K562 (cell line): Measurements from ENCODE around the gene GRAMD1B. TPM values are rescaled to one million over a fixed set of nuclear protein-coding genes. Genes with fewer than 3 reads are reported as not detected.

Experiments
- ATAC-seq: fragments of 200-7000 bp; cut with Tn5 transposase; 3 replicates; pipeline ENCODE4 v1.9.1; 2020; ENCODE audit warnings: moderate library complexity
- BruUV-seq: library from RNA; stranded (reverse); fragments of 400-500 nt; replicated peaks from 2 replicates; lab custom pipeline; 2021; lab: Mats Ljungman, UMichigan
- CTCF ChIA-PET: fragments of 300-600 bp; formaldehyde crosslinking; extraction: SDS; loops from one replicate; lab custom pipeline; 2021; ENCODE audit warnings: low intra/inter-chr PET ratio; lab: Yijun Ruan, JAX
- POLR2A ChIA-PET: fragments of 300-600, 350-650 bp; sonication (Branson Sonifier 250); formaldehyde crosslinking; extraction: SDS; loops from one replicate; lab custom pipeline; 2021; ENCODE audit warnings: antibody characterized with exemption, inconsistent platforms; lab: Yijun Ruan, JAX
- DNase-seq, 4 experiments: peaks; one replicate each; pipeline versions ENCODE4 v3.0.0 to v3.0.0-alpha.2; 2011 to 2018; ENCODE audit warnings: low spot score in 3 of 4, mixed read lengths in 3 of 4; ENCODE audit errors: extremely low read depth in 1 of 4
- FAIRE-seq: peaks from 2 replicates; lab custom pipeline; 2011; peaks lifted over from hg19 to GRCh38; lab: Jason Lieb, UNC
- H2AFZ ChIP-seq: 2 replicates; pipeline ENCODE4 v1.6.0; 2011; ENCODE audit warnings: low read depth, low read length, control low read depth, inconsistent platforms
- H3K27ac ChIP-seq: fragments of 200-600 bp; 3 replicates; pipeline ENCODE4 v1.8.0; 2011; ENCODE audit warnings: low read depth, mild to moderate bottlenecking, control low read depth, inconsistent platforms, low read length, moderate library complexity, mixed read lengths; ENCODE audit errors: extremely low read depth
- H3K27me3 ChIP-seq, 2 experiments: fragments of 300-600 bp in 1 of 2; 2 replicates in 1 of 2; 3 replicates in 1 of 2; pipeline versions ENCODE4 v1.6.0 to v1.8.0; 2011; ENCODE audit warnings: inconsistent platforms in 2 of 2, low read length in 2 of 2, mild to moderate bottlenecking in 1 of 2, mixed read lengths in 1 of 2, moderate library complexity in 1 of 2; ENCODE audit not compliant: control insufficient read depth in 2 of 2, insufficient read depth in 2 of 2
- H3K36me3 ChIP-seq: fragments of 300-600 bp; 3 replicates; pipeline ENCODE4 v1.8.0; 2011; ENCODE audit warnings: mild to moderate bottlenecking, low read length, inconsistent platforms; ENCODE audit not compliant: control insufficient read depth, insufficient read depth
- H3K4me1 ChIP-seq, 2 experiments: fragments of 200-600 bp in 1 of 2; replicated peaks in 1 of 2; 2 replicates in 1 of 2; 3 replicates in 1 of 2; pipeline versions ENCODE4 v1.5.1 to v1.8.0; 2011; ENCODE audit warnings: inconsistent platforms in 2 of 2, low read length in 2 of 2, mild to moderate bottlenecking in 1 of 2, mixed read lengths in 1 of 2, moderate library complexity in 1 of 2; ENCODE audit not compliant: control insufficient read depth in 2 of 2, insufficient read depth in 2 of 2
- H3K4me2 ChIP-seq: 2 replicates; pipeline ENCODE4 v1.6.1; 2011; ENCODE audit warnings: low read length, control low read depth, inconsistent platforms, mixed read lengths; ENCODE audit not compliant: insufficient read depth
- H3K4me3 ChIP-seq: fragments of 200-600 bp; sonication (generic), shearing (Covaris generic); 2 replicates; pipeline ENCODE4 v1.5.1; 2016; ENCODE audit warnings: control low read depth, inconsistent platforms
- H3K79me2 ChIP-seq: fragments of 200-600 bp; 3 replicates; pipeline ENCODE4 v1.8.0; 2011; ENCODE audit warnings: low read length, inconsistent platforms; ENCODE audit not compliant: control insufficient read depth, insufficient read depth
- H3K9ac ChIP-seq, 2 experiments: 2 replicates each; pipeline versions ENCODE4 v1.6.0 to v1.6.1; 2011; ENCODE audit warnings: low read depth in 2 of 2, low read length in 2 of 2, control low read depth in 1 of 2, inconsistent platforms in 1 of 2, mild to moderate bottlenecking in 1 of 2, mixed read lengths in 1 of 2; ENCODE audit not compliant: insufficient read depth in 1 of 2
- H3K9me1 ChIP-seq: one replicate; pipeline ENCODE4 v1.6.0; 2011; ENCODE audit warnings: inconsistent platforms, mild to moderate bottlenecking, low read length, moderate library complexity; ENCODE audit not compliant: control insufficient read depth, insufficient read depth
- H3K9me3 ChIP-seq: replicated peaks from 2 replicates; pipeline ENCODE4 v1.5.1; 2011; ENCODE audit warnings: low read depth, low read length, inconsistent platforms; ENCODE audit not compliant: control insufficient read depth, insufficient read depth
- H4K20me1 ChIP-seq: replicated peaks from 2 replicates; pipeline ENCODE4 v1.6.1; 2011; ENCODE audit warnings: low read length, inconsistent platforms, mixed read lengths; ENCODE audit not compliant: control insufficient read depth, insufficient read depth
- EHMT2 ChIP-seq: fragments of 450-650 bp; IDR thresholded peaks from 2 replicates; pipeline ENCODE4 v1.6.1; 2018; ENCODE audit warnings: antibody characterized with exemption
- JUND ChIP-seq, 2 experiments: IDR thresholded peaks; 2 replicates in 1 of 2; 3 replicates in 1 of 2; pipeline ENCODE4 v1.6.1; 2011; ENCODE audit warnings: borderline replicate concordance in 2 of 2, low read depth in 2 of 2, low read length in 2 of 2, improper control_type of control experiment in 1 of 2, missing biosample characterization in 1 of 2, missing genetic modification characterization in 1 of 2, missing genetic modification reagents in 1 of 2
- MCM2 ChIP-seq: fragments of 450-650 bp; IDR thresholded peaks from 2 replicates; pipeline ENCODE4 v1.6.1; 2017; ENCODE audit warnings: low read depth, mild to moderate bottlenecking
- MYC ChIP-seq, 2 experiments: fragments of 250-450 bp in 1 of 2; sonication (Bioruptor Pico) in 1 of 2; IDR thresholded peaks; 2 replicates each; pipeline versions ENCODE4 v1.5.1 to v1.6.1; 2012 to 2021; ENCODE audit warnings: low read depth in 2 of 2, borderline replicate concordance in 1 of 2, improper control_type of control experiment in 1 of 2, low read length in 1 of 2, mild to moderate bottlenecking in 1 of 2, moderate library complexity in 1 of 2
- NFRKB ChIP-seq: fragments of 450-650 bp; IDR thresholded peaks from 2 replicates; pipeline ENCODE4 v1.6.1; 2016; ENCODE audit warnings: low read depth
- RBM39 ChIP-seq: fragments of 200-400 bp; formaldehyde crosslinking; optimal IDR thresholded peaks from 2 replicates; pipeline ENCODE3; 2018; ENCODE audit warnings: low read depth, low read length
- RHOXF2B ChIP-seq: fragments of 250-450 bp; sonication (Bioruptor Pico); conservative IDR thresholded peaks from 2 replicates; pipeline ENCODE4 v1.5.1; 2021
- SIN3A ChIP-seq, 2 experiments: fragments of 150-350 bp in 1 of 2; IDR thresholded peaks; 2 replicates each; pipeline ENCODE4 v1.6.1; 2011 to 2016; ENCODE audit warnings: borderline replicate concordance in 2 of 2, low read depth in 2 of 2, low read length in 2 of 2, mild to moderate bottlenecking in 2 of 2, moderate library complexity in 2 of 2; ENCODE audit not compliant: control insufficient read depth in 1 of 2
- TAF1 ChIP-seq: IDR thresholded peaks from 2 replicates; pipeline ENCODE4 v1.6.1; 2011; ENCODE audit warnings: mild to moderate bottlenecking, low read length, moderate library complexity; ENCODE audit not compliant: insufficient read depth, control insufficient read depth, severe bottlenecking; ENCODE audit errors: extremely low read depth
- ZFP30 ChIP-seq: fragments of 250-450 bp; sonication (Bioruptor Pico); IDR thresholded peaks from 2 replicates; pipeline ENCODE4 v1.8.0; 2022; ENCODE audit warnings: moderate library complexity, mild to moderate bottlenecking, inconsistent platforms, borderline replicate concordance
- ZNF263 ChIP-seq: sonication (generic); formaldehyde crosslinking; IDR thresholded peaks from 2 replicates; pipeline ENCODE4 v1.8.0; 2022; ENCODE audit warnings: mild to moderate bottlenecking, missing genetic modification reagents, borderline replicate concordance
- ZNF436 ChIP-seq: fragments of 250-450, 450-650 bp; sonication (Bioruptor Pico); formaldehyde crosslinking; IDR thresholded peaks from 2 replicates; pipeline ENCODE4 v1.7.0; 2020; ENCODE audit warnings: mild to moderate bottlenecking
- WGBS: fragments of 100-300 bp; shearing (Covaris generic); methylation state at CpG from one replicate; pipeline ENCODE4 v1.1.6; 2016; ENCODE audit warnings: low coverage, mixed read lengths; ENCODE audit not compliant: insufficient coverage; ENCODE audit errors: missing lambda C conversion rate; 5-methylcytosine and 5-hydroxymethylcytosine counted together
- in situ Hi-C: fragments of 300-500 bp; cut with MboI; formaldehyde crosslinking; loops from 4 replicates; pipeline ENCODE4 v1.15.0; 2018; ENCODE audit warnings: inconsistent platforms, mixed read lengths
- intact Hi-C: fragments of 100-400 bp; cut with micrococcal nuclease; formaldehyde crosslinking; loops from 2 replicates; pipeline ENCODE4 v1.14.2; 2022
- polyA plus RNA-seq, 8 experiments: library from polyadenylated mRNA; depleted of rRNA in 4 of 8; stranded (reverse) in 5 of 8; unstranded in 3 of 8; fragments of >200 nt; fragmentation: Nextera tagmentation in 2 of 8; fragmentation: Illumina TruSeq in 1 of 8; extraction: Ambion mirVana in 2 of 8; extraction: Trizol in 1 of 8; gene quantifications; 2 replicates each; pipeline versions ENCODE4 v1.2.1 to v1.2.3, GENCODE V29; 2011 to 2014; ENCODE audit warnings: inconsistent platforms in 1 of 8, missing spikeins in 1 of 8
- total RNA-seq, 7 experiments: library from RNA; depleted of rRNA in 6 of 7; stranded (reverse); fragments of >200 nt in 6 of 7; fragmentation: Illumina TruSeq in 2 of 7; extraction: Trizol in 2 of 7; gene quantifications; 2 replicates each; pipeline versions ENCODE4 v1.2.1 to v1.2.3, GENCODE V29; 2011 to 2021; ENCODE audit warnings: low replicate concordance in 1 of 7
- TF ChIP-seq, protein P1 (sequence below): sonication (generic); formaldehyde crosslinking; IDR thresholded peaks from 2 replicates; pipeline ENCODE4 v1.8.0; 2022; ENCODE audit warnings: mild to moderate bottlenecking, low read depth, missing genetic modification reagents
- TF ChIP-seq, protein P2 (sequence below): fragments of 250-450 bp; sonication (Bioruptor Pico); IDR thresholded peaks from 2 replicates; pipeline ENCODE4 v1.8.0; 2022; ENCODE audit warnings: inconsistent platforms, mild to moderate bottlenecking, moderate library complexity, borderline replicate concordance

The GRAMD1B gene
- total and polyA plus RNA-seq, 9 of the 15 experiments (the other 6 are each of a cell fraction or from before 2014, with no cell fraction given) = 0.31 TPM; not detected in 8

GRCh38 chr11:123578778-123579481 is 148.9 kb downstream of the GRAMD1B start:
- H3K9me1 ChIP-seq = no peaks in the 10 kb centered on the region
- no peak overlapping the region for H3K4me2 ChIP-seq
- intact Hi-C loops (loop anchor here (5.0 kb wide), 1 partner anchor 277 kb away; no protein-coding TSS in a partner anchor), in situ Hi-C loops (no loop called here)
- POLR2A ChIA-PET = interaction anchor here (0.7 kb wide), 2 partner anchors 243 to 252 kb away, joined by 3 read pairs; no protein-coding TSS in a partner anchor
- no peak overlapping the region for H2AFZ ChIP-seq
- H3K36me3 ChIP-seq = no peaks in the 10 kb centered on the region
- CTCF ChIA-PET = interaction anchor here (0.6 kb wide), 1 partner anchor 1161 kb away, joined by 3 read pairs; the partner anchor contains the start of gene NRGN
- FAIRE-seq (no peak), ATAC-seq (no peak), DNase-seq (no peak)
- no peaks in the 10 kb centered on the region for H3K79me2 ChIP-seq
- no TSS peak for BruUV-seq
- no peak overlapping the region for H3K4me3 ChIP-seq
- H3K27me3 ChIP-seq = peaks cover 0 to 36% of the 10 kb centered on the region in 2 experiments; a peak in 2 of 5 replicates
- peaks cover 0 to 10% of the 10 kb centered on the region in 2 experiments; a peak in 1 of 5 replicates for H3K4me1 ChIP-seq
- 2% methylated on average over 15 of the region's 15 CpGs for WGBS
- H3K9ac ChIP-seq = no peak overlapping the region
- peaks cover 4% of the 10 kb centered on the region; the same call in 1 of the 2 replicates for H4K20me1 ChIP-seq
- H3K27ac ChIP-seq = no peak overlapping the region
- H3K9me3 ChIP-seq = no peaks in the 10 kb centered on the region
- TF ChIP-seq TAF1 (no peak), RHOXF2B (CRISPR knock-in tag) (no peak), EHMT2 (no peak), ZNF436 (CRISPR knock-in tag) (no peak), ZFP30 (CRISPR knock-in tag) (no peak), SIN3A (IDR thresholded peaks at IDR 0.05; ENCODE audit: borderline replicate concordance in 2 of 2, control insufficient read depth in 1 of 2, low read depth in 2 of 2, low read length in 2 of 2) (no peak), ZNF263 (CRISPR knock-in tag) (no peak), NFRKB (no peak), RBM39 (no peak), JUND (IDR thresholded peaks at IDR 0.05; ENCODE audit: borderline replicate concordance, low read depth, low read length) (no peak), JUND (tag; IDR thresholded peaks at IDR 0.05; ENCODE audit: borderline replicate concordance, low read depth, low read length) (no peak), MYC (IDR thresholded peaks at IDR 0.05; ENCODE audit: low read depth, low read length) (no peak), MYC (CRISPR knock-in tag; IDR thresholded peaks at IDR 0.05; ENCODE audit: borderline replicate concordance, low read depth) (no peak), MCM2 (no peak)
- TF ChIP-seq, protein P1, sequence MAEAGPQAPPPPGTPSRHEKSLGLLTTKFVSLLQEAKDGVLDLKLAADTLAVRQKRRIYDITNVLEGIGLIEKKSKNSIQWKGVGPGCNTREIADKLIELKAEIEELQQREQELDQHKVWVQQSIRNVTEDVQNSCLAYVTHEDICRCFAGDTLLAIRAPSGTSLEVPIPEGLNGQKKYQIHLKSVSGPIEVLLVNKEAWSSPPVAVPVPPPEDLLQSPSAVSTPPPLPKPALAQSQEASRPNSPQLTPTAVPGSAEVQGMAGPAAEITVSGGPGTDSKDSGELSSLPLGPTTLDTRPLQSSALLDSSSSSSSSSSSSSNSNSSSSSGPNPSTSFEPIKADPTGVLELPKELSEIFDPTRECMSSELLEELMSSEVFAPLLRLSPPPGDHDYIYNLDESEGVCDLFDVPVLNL (CRISPR knock-in tag) = no peak
- TF ChIP-seq, protein P2, sequence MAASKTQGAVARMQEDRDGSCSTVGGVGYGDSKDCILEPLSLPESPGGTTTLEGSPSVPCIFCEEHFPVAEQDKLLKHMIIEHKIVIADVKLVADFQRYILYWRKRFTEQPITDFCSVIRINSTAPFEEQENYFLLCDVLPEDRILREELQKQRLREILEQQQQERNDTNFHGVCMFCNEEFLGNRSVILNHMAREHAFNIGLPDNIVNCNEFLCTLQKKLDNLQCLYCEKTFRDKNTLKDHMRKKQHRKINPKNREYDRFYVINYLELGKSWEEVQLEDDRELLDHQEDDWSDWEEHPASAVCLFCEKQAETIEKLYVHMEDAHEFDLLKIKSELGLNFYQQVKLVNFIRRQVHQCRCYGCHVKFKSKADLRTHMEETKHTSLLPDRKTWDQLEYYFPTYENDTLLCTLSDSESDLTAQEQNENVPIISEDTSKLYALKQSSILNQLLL (CRISPR knock-in tag) = no peak
